Body of pancreas (tissue), 4 donors: ENCODE data around the gene EHBP1.

Experiments used
- CTCF ChIP-seq, 7 experiments: fragments of 450-650 bp in 4 of 7; fragments of 200-600 bp in 3 of 7; sonication (generic) in 3 of 7; IDR thresholded peaks; one replicate each; pipeline ENCODE4 v1.5.1; 2016 to 2019; ENCODE audit warnings: antibody characterized with exemption in 7 of 7
- POLR2A ChIP-seq, 3 donors: fragments of 450-650 bp; IDR thresholded peaks; one replicate each; pipeline ENCODE4 v1.6.1; 2016; ENCODE audit warnings: antibody characterized with exemption in 3 of 3, mild to moderate bottlenecking in 2 of 3

GRCh38 chr2:63056107-63057050, 350.9 kb downstream of the EHBP1 start:
- TF ChIP-seq CTCF (IDR thresholded peaks at IDR 0.05), result no peak
- no peak for TF ChIP-seq POLR2A (IDR thresholded peaks at IDR 0.05)
